Immature natural killer cell (primary cell): ENCODE results near the gene RELCH. TPM values are rescaled to one million over a fixed set of nuclear protein-coding genes. Genes with fewer than 3 reads are reported as not detected.

Source experiments
- DNase-seq, 3 donors: peaks; one replicate each; pipeline ENCODE4 v3.0.0; 2022; ENCODE audit warnings: mixed read lengths in 1 of 3
- H3K27ac Mint-ChIP-seq, 6 donors: one replicate each; pipeline ENCODE4 v1.8.0; 2020; ENCODE audit warnings: mixed read lengths in 6 of 6, mild to moderate bottlenecking in 5 of 6, inconsistent platforms in 4 of 6, moderate library complexity in 3 of 6
- H3K27me3 Mint-ChIP-seq, 3 donors: one replicate each; pipeline ENCODE4 v1.8.0; 2020 to 2021; ENCODE audit warnings: low read depth in 3 of 3, mild to moderate bottlenecking in 3 of 3, mixed read lengths in 3 of 3, moderate library complexity in 3 of 3, inconsistent platforms in 1 of 3
- H3K36me3 Mint-ChIP-seq, 3 donors: one replicate each; pipeline ENCODE4 v1.8.0; 2020; ENCODE audit warnings: mixed read lengths in 3 of 3, inconsistent platforms in 2 of 3, mild to moderate bottlenecking in 2 of 3
- H3K4me1 Mint-ChIP-seq, 2 donors: one replicate each; pipeline ENCODE4 v1.8.0; 2020; ENCODE audit warnings: inconsistent platforms in 2 of 2, mild to moderate bottlenecking in 2 of 2, mixed read lengths in 2 of 2, moderate library complexity in 1 of 2
- H3K4me3 Mint-ChIP-seq, 5 donors: one replicate each; pipeline ENCODE4 v1.8.0; 2020; ENCODE audit warnings: mild to moderate bottlenecking in 5 of 5, mixed read lengths in 5 of 5, inconsistent platforms in 3 of 5, moderate library complexity in 3 of 5
- H3K9me3 Mint-ChIP-seq, 6 donors: one replicate each; pipeline ENCODE4 v1.8.0; 2020; ENCODE audit warnings: mild to moderate bottlenecking in 6 of 6, mixed read lengths in 6 of 6, inconsistent platforms in 4 of 6, moderate library complexity in 3 of 6
- polyA plus RNA-seq, 3 donors: library from polyadenylated mRNA; unstranded; fragments of 300-500 nt; fragmentation: Illumina TruSeq; gene quantifications; one replicate each; pipeline ENCODE4 v1.2.3, GENCODE V29; 2021

RELCH gene
- polyA plus RNA-seq, 3 donors from 2014 or later, result 4.5 to 7.9 (median 6.2) TPM

- H3K27ac Mint-ChIP-seq, result no peak overlapping the region
- H3K36me3 Mint-ChIP-seq, result peaks cover 11 to 36% (median 28%) of the 10 kb centered on the region in 3 donors
- H3K4me1 Mint-ChIP-seq, result no peaks in the 10 kb centered on the region
- no peak overlapping the region for H3K4me3 Mint-ChIP-seq
- no peak for DNase-seq
- no peaks in the 10 kb centered on the region for H3K27me3 Mint-ChIP-seq
- no peaks in the 10 kb centered on the region for H3K9me3 Mint-ChIP-seq
Observed at GRCh38 chr18:62287781-62288664, 101.0 kb downstream of the RELCH start.

DNA sequence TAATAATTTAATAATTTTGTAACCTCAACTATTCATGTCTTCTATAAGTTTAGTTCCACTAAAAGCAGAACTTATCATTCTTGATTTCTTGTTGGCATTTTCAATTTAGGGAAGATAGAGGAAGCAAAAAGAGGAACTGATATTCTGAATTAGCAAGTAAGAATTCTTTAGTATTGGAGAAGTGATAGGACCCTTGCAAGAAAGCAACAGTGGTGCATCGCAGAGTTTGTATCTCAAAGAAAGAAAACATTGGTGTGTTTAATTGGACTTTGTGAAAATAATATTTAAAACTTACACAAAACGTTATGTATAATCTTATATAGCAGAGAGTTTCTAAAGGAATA is 101.6 kb downstream of the RELCH start:
- no peaks in the 10 kb centered on the region for H3K4me1 Mint-ChIP-seq
- H3K27ac Mint-ChIP-seq, result no peak overlapping the region
- peaks cover 7 to 30% (median 22%) of the 10 kb centered on the region in 3 donors for H3K36me3 Mint-ChIP-seq
- H3K4me3 Mint-ChIP-seq, result no peak overlapping the region
- H3K9me3 Mint-ChIP-seq, result no peaks in the 10 kb centered on the region
- no peaks in the 10 kb centered on the region for H3K27me3 Mint-ChIP-seq
- DNase-seq, result no peak

- Mint-ChIP-seq H3K36me3 (peaks cover 3 to 26% (median 19%) of the 10 kb centered on the region in 3 donors), H3K4me1 (no peaks in the 10 kb centered on the region), H3K9me3 (no peaks in the 10 kb centered on the region), H3K27ac (no peak overlapping the region), H3K4me3 (no peak overlapping the region), H3K27me3 (no peaks in the 10 kb centered on the region)
- no peak for DNase-seq
Observed at GRCh38 chr18:62289047-62289446, 102.0 kb downstream of the RELCH start.

DNA sequence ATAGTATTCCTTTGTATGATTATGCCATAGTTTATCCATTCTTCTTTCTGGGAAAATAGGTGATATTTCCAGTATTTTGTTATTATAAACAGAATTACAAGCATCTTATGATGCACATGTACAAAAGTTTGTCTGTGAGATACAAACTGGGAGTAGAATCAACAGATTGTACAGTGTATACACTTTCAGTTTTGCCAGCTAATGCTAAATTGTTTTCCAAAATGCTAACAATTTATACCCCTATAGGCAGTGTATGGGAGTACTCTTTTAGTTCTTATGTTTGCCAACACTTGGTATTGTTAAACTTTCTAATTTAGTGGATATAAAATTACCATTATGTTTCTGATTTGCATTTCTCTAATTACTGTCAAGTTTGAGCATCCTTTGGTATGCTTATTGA is 107.0 kb downstream of the RELCH start:
- H3K4me1 Mint-ChIP-seq, result no peaks in the 10 kb centered on the region

GRCh38 chr18:62300359-62300963 is 113.4 kb downstream of the RELCH start:
- H3K27ac Mint-ChIP-seq, result no peak overlapping the region
- peaks cover 0 to 8% (median 0%) of the 10 kb centered on the region in 3 donors for H3K27me3 Mint-ChIP-seq
- no peaks in the 10 kb centered on the region for H3K4me1 Mint-ChIP-seq
- no peak for DNase-seq
- no peaks in the 10 kb centered on the region for H3K9me3 Mint-ChIP-seq
- H3K36me3 Mint-ChIP-seq, result peaks cover 31 to 47% (median 40%) of the 10 kb centered on the region in 3 donors
- H3K4me3 Mint-ChIP-seq, result no peak overlapping the region

More for the DNA sequence above, 107.0 kb downstream of the RELCH start:
- H3K4me3 Mint-ChIP-seq, result no peak overlapping the region
- peaks cover 3 to 13% (median 7%) of the 10 kb centered on the region in 3 donors for H3K36me3 Mint-ChIP-seq
- peaks cover 0 to 4% (median 0%) of the 10 kb centered on the region in 3 donors for H3K27me3 Mint-ChIP-seq
- no peaks in the 10 kb centered on the region for H3K9me3 Mint-ChIP-seq
- H3K27ac Mint-ChIP-seq, result no peak overlapping the region
- no peak for DNase-seq

GRCh38 chr18:62301322-62301721 is 114.3 kb downstream of the RELCH start:
- peaks cover 31 to 47% (median 41%) of the 10 kb centered on the region in 3 donors for H3K36me3 Mint-ChIP-seq
- H3K4me3 Mint-ChIP-seq, result no peak overlapping the region
- no peak overlapping the region for H3K27ac Mint-ChIP-seq
- no peak for DNase-seq
- H3K27me3 Mint-ChIP-seq, result peaks cover 0 to 8% (median 0%) of the 10 kb centered on the region in 3 donors
- H3K4me1 Mint-ChIP-seq, result no peaks in the 10 kb centered on the region
- H3K9me3 Mint-ChIP-seq, result no peaks in the 10 kb centered on the region

DNA sequence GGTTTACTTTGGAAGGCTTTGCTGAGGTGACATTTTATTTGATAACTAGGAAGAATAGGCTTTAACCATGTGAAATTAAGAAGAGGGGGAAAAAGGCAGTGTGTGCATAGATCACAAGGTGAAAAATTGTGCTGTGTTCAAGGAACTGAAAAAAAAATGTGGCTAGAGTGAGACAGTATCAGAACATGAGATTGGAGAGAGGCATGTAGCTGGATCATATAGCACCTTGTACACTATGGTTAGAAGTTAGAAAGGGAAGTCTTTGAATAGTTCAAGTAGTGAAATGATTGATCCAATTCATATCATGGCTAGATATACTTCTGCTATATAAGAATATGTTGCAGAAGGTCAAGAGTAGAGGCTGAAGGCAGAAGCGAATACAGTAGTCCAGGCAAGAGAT is 125.8 kb downstream of the RELCH start:
- no peak for DNase-seq
- Mint-ChIP-seq H3K4me3 (no peak overlapping the region), H3K4me1 (no peaks in the 10 kb centered on the region), H3K27me3 (peaks cover 0 to 2% (median 0%) of the 10 kb centered on the region in 3 donors), H3K27ac (no peak overlapping the region), H3K9me3 (no peaks in the 10 kb centered on the region), H3K36me3 (peaks cover 0 to 9% (median 7%) of the 10 kb centered on the region in 3 donors)

DNA sequence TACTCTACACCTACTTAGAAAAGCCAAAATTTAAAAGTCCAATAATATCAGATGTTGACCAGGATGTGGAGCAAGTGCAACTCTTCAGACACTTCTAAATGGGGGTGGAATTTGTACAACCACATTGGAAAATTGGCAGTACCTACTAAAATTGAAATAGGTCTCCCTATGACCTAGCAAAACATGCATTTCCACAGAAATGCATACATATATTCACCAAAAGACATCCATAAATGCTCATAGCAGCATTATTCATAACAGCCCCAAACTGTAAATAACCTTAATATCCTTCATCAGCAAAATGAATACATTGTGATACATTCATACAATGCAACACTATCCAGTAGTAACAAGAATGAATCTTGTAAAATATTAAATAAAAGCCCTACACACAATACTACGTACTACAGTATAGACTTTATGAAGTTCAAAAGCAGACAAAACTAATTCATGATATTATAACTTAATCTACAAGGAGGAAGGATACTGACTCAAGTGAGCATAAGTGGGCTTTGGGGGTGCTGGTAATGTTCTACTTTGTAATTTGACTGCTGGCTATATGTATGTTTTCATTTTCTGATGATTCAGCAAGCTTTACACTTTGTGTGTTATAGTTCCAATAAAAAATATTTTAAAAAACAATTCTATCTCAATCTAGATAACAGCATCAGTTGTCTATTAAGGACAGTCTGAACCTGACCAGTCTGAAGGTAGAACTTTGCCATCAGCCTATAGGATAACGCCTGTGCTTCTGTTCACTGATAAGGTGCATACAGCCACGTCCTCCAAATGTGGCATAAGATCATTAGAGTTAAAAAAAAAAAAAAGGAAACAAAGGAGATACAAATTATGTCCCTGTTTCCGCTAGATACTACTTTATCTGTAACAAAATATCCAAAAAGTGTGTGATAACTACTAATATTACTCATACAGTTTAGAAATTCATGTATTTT is 131.4 kb downstream of the RELCH start:
- no peak overlapping the region for H3K4me3 Mint-ChIP-seq
- no peak overlapping the region for H3K27ac Mint-ChIP-seq
- no peaks in the 10 kb centered on the region for H3K4me1 Mint-ChIP-seq
- DNase-seq, result no peak
- no peaks in the 10 kb centered on the region for H3K9me3 Mint-ChIP-seq
- H3K36me3 Mint-ChIP-seq, result no peaks in the 10 kb centered on the region
- peaks cover 0 to 12% (median 3%) of the 10 kb centered on the region in 3 donors for H3K27me3 Mint-ChIP-seq

GRCh38 chr18:62321201-62321600 is 134.1 kb downstream of the RELCH start:
- Mint-ChIP-seq H3K27ac (no peak overlapping the region), H3K36me3 (no peaks in the 10 kb centered on the region), H3K4me1 (peaks cover 10 to 18% of the 10 kb centered on the region in 2 donors), H3K27me3 (peaks cover 7 to 27% (median 15%) of the 10 kb centered on the region in 3 donors), H3K9me3 (no peaks in the 10 kb centered on the region), H3K4me3 (no peak overlapping the region)
- no peak for DNase-seq

DNA sequence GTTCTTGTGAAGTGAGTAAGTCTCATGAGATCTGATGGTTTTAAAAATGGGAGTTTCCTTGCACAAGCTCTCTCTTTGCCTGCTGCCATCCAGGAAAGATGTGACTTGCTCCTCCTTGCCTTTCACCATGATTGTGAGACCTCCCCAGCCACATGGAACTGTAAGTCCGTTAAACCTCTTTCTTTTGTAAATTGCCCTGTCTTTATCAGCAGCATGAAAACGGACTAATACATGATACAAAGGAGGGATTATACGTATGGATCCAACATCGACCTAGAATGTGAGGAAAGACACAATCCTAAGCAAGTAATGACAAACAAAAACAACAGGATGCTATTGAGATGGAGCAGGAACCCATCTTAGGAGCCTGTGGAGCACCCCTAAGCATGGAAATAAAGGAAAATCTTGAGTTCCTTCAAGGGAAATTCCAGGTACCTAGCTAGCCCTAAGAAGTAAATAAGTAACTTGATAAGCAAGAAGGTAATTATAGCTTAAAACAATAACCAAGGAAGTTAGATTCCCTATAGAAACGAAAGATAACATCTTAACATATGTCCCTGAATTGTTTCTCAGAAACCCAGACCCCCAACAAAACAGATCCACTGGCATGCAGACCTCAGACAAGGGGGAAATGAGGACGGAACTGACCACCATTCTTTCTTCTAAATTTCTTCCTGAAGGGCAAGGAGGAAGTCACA is 136.6 kb downstream of the RELCH start:
- Mint-ChIP-seq H3K27ac (no peak overlapping the region), H3K9me3 (no peaks in the 10 kb centered on the region), H3K4me1 (peaks cover 28 to 42% of the 10 kb centered on the region in 2 donors), H3K4me3 (peak overlapping the region; percentile 67 to 86 (median 84)), H3K36me3 (no peaks in the 10 kb centered on the region), H3K27me3 (peaks cover 11 to 35% (median 21%) of the 10 kb centered on the region in 3 donors)
- DNase-seq, result no peak

GRCh38 chr18:62324181-62324828 is 137.2 kb downstream of the RELCH start:
- DNase-seq, result no peak
- H3K27me3 Mint-ChIP-seq, result peaks cover 15 to 38% (median 21%) of the 10 kb centered on the region in 3 donors
- peak overlapping the region; percentile 67 to 86 (median 84) for H3K4me3 Mint-ChIP-seq
- H3K36me3 Mint-ChIP-seq, result no peaks in the 10 kb centered on the region
- H3K9me3 Mint-ChIP-seq, result no peaks in the 10 kb centered on the region
- H3K27ac Mint-ChIP-seq, result peak overlapping the region in 2 of 6 donors; percentile 11 to 82
- peaks cover 35 to 49% of the 10 kb centered on the region in 2 donors for H3K4me1 Mint-ChIP-seq

- no peaks in the 10 kb centered on the region for H3K36me3 Mint-ChIP-seq
- DNase-seq, result peak; percentile 52 to 58 (median 57)
- peak within 1 kb of the TSS in 4 of 6 donors; percentile 18 to 92 (median 80) for H3K27ac Mint-ChIP-seq
- H3K27me3 Mint-ChIP-seq, result peaks cover 18 to 45% (median 28%) of the 10 kb centered on the region in 3 donors
- peak within 1 kb of the TSS; percentile 80 to 91 (median 89) for H3K4me3 Mint-ChIP-seq
- H3K4me1 Mint-ChIP-seq, result peaks cover 44 to 57% of the 10 kb centered on the region in 2 donors
- H3K9me3 Mint-ChIP-seq, result no peaks in the 10 kb centered on the region
Observed at GRCh38 chr18:62324917-62325805, 138.1 kb downstream of the RELCH start, which contains the start of gene TNFRSF11A. TSS of gene TNFRSF11A (plus strand) at chr18:62325310. CDS start at chr18:62325353, 43 bp downstream.
